Measurements from ENCODE around the gene VSIR.

The VSIR gene
- total RNA-seq = 82.9 to 89.2 reads per million in 2 donors

DNA sequence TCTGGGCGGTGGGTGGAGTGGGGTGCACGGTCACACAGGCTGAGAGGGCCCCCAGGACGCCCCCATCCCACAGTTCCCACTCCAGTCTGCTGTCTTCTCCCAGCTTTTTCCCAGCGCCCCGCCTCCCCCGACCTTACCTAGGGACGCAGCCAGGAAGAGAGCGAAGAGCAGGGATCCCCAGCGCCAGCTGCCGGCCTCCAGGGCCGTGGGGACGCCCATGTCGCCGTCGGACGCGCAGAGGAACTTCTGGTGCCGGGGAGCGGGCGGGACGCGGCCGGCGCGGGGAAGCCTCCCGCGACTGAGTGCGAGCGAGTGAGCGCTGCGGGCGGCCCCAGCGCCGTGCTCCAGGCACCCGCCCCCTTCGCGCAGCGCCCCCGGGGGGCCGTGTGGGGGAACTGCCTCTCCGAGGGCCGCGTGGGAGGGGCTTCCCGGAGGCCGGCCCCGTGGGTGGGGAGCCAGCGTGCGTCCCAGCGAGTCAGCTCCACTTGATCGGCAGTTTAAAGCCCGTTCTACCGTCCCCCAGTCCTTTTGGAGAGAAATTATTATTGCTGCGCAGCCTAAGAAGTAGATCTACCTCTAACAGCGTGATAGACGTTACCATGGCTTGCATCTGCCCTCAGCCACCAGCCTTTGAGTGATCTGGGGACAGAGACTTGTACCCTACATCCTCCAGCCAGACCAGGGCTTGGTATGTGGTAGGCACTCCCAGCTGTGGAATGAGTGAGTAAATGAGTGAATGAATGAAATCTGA, at the start of gene VSIR:
Gene VSIR (minus strand): TSS at position 300 of the 751 bp plus-strand sequence. CDS start 81 bp downstream, at position 219.
- DNase-seq = peak; percentile 88

DNA sequence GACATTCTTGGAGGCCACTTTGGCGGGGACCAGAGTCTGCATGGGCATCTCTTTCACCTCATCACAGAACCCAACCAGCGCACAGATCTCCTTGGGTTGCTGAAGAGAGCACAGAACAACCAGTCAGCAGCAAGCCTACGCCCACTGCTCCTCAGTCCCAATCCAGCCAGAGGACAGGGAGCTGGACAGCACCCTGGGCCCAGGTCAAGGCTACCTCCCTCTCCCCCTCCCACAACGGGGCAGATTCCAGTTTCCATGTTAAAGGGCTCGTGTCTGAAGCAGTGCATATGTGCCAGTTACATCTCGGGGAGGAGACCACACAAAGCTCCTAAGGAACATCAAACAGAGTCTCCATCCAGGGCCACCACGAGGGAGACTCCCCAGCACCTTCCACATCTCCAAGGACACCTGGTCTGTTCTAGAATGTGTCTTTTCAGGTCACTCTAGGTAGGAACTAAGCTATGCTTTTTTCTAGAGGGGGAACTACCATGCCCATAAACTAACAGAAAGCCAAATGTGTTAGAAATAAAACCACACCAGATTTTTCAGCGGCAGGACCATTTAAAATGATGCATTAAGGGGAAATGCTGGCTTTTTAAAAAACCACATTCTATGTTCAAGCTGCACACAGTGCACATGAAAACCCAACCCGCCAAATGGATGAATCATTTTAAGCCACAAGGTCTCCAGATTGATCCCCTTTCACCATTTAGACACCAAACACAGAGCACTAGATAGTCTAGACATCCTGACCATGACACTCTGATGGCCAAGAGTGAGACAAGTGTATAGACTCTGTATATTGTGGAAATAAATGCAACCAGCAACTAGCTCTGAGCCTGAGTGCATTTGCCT, 48.8 kb upstream of the VSIR start:
- DNase-seq = no peak

DNA sequence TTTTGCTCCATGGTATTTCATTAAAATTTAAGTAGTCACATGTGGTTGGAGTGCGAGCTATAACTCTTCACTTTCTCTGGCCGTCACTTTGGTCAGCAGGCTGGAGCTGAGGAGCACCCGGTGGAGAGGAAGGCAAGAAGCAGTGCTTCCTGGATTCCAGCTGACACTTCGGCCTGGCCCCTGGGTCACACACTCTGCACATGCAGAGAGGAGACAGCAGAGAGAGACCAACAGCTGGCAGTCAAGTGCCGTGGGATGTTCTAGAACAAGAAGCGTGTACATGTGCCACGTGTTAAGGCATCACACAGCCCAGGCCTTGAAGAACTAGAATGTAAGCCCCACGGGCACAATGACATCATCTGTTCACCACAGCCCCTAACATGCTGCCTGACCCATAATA, 47.6 kb upstream of the VSIR start:
- DNase-seq = no peak

DNA sequence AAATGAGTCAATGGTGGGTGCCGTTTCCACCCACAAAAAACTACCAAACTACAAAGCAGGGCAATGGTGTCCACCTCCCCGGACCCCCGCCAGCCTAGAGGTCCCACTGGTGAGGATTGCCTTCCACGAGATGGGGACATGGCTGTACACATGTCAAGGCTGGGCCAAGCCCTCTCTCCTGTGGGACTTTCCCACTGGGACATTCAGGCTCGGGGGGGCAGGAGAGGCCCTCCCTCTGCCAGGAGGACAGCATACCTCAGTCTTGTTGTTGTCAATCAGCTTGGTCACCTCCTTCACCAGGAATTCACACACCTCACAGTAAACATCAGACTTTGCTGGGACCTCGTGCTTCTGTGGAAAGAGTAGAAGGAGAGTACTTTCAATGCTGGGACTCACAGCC, 46.7 kb upstream of the VSIR start:
- DNase-seq = no peak

DNA sequence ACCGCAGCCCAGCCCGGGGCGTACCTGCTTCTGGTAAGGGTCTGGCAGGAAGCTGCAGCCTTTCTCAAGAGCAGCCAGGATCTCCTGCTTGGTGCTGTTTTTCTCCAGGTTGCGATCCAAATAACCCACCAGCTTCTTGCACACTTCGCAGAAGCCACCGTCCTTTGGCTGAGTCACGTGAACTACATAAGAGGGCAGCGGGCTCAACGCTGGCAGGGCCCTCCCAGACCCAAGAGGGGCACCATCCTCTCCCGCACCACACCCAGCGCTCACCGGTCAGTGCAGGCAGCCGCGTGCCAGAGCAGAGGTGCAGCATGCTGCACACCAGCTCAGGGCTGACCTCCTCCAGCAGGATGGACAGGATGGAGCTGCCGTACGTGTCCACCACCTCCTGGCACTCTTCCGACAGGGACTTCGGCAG, 46.1 kb upstream of the VSIR start:
- no peak for DNase-seq

DNA sequence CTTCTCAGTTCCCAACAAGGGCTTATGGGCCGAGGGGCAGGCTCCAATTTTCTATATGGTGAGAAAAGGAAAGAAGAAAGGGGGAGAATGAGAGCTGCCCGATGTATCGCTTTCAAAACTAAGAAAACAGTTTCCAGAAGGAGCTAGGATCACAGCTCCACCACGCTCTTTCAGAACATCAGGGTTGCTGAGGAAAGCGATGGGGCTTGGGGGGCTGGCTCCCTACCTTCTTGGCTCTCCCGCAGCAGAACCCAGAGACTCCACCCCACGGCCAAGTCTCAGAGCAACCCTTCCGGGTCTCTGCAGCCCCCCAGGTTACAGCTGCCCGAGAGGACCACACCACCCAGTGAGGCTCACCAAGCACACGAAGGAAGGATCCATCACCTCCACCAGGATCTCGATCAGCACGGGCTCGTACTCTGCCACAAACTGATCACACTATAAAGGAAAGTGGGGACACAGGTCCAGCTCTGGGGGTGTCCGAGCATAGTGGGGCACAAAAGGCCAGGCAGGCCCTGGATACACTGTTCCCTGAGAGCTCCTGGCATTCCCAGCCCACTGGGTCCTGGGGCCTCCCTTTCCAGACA, 45.4 kb upstream of the VSIR start:
- DNase-seq = no peak

DNA sequence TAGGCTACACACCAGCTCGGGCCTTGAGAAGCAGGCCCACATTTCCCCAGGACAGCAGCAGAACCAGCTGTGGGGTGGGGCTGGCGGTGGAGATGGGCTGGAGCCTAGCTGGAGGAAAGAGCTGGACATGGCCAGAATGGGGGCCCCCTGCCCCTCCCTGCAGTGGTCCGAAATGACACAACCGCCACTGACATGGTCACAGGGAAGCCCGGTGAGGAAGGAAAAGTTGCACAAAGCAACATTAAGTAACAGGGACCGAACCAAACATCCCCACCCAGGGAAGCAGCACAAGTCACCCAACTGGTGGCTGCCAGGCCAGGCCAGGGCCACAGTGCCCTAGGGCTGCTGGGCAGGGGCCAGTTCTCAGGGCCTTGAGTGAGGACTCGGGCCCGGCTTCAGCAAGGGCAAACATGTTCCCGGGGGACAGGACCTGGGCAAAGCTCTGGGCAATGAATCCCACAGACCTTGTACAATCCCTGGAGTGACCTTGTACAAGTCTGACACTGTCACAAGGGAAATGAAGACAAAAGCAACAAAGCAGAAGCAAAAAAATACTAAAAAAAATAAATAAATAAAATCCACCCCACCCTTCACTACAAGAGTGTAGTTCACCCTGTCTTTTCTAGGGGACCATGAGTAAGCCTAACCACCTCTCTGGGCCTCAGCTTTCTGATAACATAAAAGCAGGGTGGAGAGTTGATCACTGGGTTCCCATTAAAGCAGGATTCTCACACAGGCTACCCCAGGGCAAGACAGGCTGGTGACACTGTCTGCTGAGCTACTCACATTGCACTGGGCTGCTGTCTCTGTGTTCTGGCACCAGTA, 44.7 kb upstream of the VSIR start:
- no peak for DNase-seq

DNA sequence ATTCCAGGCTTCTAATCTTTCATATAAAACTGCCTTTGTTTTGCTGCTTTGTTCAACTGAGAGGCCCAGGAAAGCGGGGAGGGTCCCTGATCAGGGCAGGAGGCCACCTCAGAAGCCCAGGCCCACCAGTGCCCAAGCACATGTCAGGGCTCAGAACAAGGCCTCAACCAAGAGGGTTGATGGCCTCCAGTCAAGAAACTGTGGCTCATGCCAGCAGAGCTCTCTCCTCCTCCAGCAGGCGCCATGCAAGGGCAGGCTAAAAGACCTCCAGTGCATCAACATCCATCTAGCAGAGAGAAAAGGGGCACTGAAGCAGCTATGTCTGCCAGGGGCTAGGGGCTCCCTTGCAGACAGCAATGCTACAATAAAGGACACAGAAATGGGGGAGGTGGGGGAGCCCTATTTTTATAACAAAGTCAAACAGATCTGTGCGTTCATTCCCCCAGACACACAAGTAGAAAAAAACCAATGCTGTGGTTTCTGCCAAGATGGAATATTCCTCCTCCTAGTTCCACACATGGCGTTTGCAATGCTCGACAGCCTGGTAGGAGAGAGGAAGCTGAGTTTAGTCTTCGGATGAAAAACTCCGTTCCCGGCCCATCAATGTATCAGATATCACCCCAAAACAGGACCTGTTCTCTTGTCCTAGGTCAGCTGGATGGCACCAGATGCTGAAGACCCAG, 43.8 kb upstream of the VSIR start:
- no peak for DNase-seq

DNA sequence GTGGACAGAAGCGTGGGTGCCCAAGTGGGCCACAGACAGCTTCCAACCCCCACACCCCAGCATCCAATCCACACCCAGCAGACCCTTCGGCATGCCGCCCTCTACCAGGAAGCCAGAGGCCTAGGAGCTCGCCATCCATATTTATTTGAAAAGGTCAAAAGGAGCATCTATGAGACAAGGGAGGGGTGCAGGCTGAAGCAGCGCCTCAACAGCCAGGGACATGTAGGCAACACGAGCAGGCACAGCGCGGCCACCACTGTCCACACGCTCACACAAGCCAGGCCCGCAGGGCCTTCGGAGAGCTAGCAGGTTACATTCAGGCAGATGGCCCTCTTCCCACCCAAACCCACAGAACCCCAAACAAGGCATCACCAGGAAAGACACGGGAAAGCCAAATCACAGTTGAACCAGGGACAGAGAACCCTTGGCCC, 43.1 kb upstream of the VSIR start:
- no peak for DNase-seq

DNA sequence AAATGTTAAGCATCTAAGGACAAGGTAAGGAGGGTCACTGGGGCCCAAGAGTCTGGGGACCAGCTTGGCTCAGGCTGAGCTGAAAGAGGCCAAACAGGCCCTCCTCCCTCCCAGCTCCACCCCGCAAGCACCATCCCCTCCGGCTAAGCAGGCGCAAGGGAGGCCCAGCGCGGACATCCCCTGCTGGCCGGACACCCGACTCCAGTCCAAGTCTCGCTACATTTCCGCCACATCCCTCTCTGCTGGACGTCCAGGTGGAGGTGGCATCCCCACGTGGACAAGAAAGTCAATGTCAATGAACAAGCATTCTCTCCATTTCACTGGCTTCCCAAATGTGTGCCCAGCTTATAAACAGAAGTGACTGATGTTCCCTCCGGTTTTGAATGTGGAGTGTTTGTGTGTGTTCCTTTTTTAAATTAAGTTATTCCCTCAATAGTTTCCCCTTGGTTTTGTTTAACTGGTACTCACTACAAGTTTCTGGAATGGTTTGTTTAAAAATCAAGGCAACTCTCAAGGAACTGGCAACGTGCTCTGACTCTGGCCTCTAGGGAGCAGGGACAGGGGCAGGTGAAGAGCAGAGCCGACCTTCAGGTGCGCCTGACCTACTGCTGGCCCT, 42.3 kb upstream of the VSIR start:
- no peak for DNase-seq

DNA sequence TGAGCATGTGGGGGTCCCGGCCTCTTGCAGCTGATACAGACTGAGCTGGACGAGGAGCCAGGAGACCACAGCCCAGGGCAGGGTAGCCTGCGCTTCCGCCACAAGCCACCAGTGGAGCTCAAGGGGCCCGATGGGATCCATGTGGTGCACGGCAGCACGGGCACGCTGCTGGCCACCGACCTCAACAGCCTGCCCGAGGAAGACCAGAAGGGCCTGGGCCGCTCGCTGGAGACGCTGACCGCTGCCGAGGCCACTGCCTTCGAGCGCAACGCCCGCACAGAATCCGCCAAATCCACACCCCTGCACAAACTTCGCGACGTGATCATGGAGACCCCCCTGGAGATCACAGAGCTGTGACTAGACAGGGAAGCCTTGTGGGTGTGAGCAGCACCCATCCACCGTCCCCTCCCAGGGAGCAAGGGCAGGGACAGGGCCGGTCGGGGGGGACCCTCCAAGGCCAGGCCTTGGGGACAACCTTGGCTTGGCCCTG, 41.6 kb upstream of the VSIR start:
- no peak for DNase-seq

DNA sequence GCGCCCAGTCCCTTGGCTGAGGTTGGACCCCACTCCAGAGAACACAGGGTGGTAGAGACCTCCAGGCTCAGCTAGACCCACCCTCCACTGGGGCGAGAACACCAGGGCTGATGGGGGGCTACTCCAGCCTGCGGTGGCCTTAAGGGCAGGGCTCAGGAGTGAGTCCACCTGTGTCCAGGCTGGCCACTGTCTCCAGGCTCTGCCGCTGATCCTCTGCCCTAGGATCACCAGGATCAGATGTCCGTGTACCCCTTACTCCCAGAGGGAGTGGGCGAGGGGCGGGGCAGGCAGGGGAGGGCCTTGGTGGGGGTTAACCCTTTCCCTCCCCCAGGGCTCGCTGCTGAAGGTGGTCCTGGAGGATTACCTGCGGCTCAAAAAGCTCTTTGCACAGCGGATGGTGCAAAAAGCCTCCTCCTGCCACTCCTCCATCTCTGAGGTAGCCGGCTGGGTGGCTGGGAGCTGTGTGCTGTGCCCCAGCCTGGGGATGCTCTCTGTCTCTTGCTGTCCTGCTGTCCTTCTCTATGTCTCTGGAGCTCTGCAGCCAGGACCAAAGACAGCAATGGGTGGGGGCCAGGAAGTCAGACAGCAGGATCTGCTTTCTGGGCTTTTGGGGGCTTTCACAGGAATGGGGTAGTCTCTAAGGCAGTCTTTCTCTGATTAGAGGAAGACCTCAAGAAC, 39.7 kb upstream of the VSIR start:
- no peak for DNase-seq

DNA sequence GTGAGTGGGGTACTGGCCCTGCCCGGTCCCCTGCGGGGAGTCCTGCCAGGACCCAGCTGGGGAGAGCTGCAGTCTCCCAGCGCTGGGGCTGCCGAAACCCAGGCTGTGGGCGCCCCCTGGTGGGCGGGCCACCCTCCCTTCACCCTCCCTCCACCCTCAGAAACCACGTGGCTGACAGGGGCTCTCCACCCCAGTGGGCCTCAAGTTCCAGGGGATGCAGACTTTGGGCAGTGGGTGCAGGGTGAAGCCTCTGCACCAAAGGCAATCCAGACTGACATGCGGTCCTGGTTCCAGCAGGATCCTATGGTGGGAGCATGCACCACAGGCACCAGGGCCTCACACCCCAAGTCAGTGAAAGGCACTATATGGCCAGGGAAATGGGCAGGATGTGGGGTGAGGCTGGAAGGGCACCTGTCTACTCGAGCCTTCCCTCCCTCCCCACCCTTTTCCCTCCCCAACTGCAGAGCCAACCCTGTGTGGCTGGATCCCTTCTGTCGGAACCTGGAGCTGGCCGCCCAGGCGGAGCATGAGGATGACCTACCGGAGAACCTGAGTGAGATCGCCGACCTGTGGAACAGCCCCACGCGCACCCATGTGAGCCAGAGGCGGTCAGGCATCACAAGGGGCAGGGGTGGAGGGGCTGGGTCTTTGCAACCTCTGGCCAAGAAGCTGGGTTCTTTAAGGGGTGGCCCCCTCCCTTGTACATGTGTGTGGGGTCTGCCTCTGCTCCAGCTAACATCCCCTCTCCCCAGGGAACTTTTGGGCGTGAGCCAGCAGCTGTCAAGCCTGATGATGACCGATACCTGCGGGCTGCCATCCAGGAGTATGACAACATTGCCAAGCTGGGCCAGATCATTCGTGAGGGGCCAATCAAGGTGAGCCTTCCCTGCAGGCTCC, 38.9 kb upstream of the VSIR start:
- DNase-seq = peak; percentile 56

DNA sequence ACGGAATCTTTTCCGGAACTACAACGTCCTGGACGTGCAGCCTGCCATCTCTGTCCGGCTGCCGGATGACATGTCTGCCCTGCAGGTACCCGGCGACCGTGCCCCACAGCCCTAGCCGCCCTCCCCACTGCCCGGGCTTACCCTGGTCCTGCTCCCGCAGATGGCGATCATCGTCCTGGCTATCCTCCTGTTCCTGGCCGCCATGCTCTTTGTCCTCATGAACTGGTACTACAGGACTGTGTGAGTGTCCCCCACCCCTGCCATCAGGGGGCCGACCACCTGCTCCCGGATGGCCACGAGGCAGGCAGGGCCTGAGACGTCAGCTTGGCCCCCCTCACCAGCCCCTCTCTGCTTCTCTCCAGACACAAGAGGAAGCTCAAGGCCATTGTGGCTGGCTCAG, 38.0 kb upstream of the VSIR start:
- no peak for DNase-seq

DNA sequence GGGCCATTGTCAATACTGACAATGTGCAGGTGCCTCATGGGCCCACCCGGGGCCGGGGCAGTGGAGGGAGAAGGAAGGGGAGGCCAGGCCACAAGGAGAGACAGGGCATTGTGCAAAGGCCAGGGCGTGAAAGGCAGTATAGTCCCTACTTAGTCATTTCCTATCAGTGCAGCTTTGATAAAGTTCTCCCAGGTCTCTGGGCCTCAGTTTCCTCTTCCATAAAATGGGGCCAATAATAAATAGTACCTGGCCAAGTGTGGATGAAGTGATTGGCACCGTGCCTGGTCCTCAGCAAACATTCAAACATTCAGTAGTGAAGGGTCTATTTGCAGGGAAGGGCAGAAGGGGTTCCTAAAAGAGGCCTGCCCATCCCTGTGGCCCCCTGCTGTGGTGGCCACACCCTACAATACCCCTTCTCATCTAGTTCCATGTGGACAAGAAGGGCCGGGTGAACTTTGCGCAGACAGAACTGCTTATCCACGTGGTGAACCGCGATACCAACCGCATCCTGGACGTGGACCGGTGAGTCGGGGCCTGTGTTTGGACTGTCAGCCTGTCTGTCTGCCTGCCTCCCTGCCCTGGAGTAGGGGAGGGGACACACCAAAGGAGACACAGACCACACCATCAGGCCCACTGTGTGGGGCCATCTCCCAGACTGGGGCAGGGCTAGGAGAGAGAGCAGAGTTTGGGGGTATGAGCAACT, 36.9 kb upstream of the VSIR start:
- DNase-seq = no peak

DNA sequence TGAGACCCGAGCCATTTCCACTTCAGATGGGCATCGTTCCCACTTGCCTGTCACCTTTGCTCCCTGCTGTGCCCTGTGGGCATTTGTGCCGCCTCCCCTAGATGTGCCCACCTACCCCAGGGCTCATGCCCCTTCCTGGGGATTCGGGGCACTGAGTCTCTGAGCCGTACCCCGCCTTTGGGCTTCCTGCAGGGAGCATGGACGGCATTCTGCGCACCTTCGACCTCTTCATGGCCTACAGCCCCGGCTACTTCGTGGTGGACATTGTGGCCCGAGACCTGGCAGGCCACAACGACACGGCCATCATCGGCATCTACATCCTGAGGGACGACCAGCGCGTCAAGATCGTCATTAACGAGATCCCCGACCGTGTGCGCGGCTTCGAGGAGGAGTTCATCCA, 36.3 kb upstream of the VSIR start:
- no peak for DNase-seq

DNA sequence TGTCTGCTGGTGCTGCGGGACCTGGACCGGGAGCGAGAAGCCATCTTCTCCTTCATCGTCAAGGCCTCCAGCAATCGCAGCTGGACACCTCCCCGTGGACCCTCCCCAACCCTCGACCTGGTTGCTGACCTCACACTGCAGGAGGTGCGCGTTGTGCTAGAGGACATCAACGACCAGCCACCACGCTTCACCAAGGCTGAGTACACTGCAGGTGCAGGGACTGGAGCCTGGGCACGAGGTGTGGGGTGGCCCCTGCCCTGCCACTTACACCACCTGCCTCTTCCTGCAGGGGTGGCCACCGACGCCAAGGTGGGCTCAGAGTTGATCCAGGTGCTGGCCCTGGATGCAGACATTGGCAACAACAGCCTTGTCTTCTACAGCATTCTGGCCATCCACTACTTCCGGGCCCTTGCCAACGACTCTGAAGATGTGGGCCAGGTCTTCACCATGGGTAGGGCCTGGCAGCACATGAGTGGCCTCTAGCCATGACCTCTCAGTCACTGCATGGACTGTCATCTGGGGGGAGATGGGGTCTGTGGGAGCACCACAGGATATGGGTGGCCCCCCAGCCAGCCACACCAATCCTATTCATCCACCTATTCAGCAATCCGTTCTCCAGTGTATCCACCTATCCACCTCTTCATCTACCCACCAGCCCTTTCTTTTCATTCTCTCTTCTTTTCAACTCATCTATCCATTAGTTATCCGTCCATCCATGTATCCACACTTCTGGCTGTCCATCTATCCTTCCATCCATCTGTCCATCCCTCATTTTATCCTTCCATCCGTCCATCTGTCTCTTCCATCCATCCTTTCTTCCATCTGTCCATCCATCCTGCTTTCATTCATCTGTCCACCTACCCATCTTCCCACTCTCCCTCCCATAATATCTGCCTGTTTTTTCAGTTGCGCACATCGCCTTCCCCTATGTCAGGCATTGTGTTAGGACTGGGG, 34.5 kb upstream of the VSIR start:
- no peak for DNase-seq
